Vagina (tissue), 2 donors: ENCODE results near the gene DOCK2.

Source experiments
- POLR2A ChIP-seq, 2 donors: fragments of 450-650 bp; IDR thresholded peaks; one replicate each; pipeline ENCODE4 v1.6.1; 2017; ENCODE audit warnings: antibody characterized with exemption in 2 of 2, mild to moderate bottlenecking in 2 of 2, moderate library complexity in 2 of 2
- POLR2AphosphoS5 ChIP-seq, 2 donors: sonication (generic); formaldehyde crosslinking; IDR thresholded peaks; one replicate each; pipeline ENCODE4 v1.9.0; 2017; ENCODE audit warnings: antibody characterized with exemption in 2 of 2, mild to moderate bottlenecking in 2 of 2, low read depth in 1 of 2; ENCODE audit not compliant: insufficient read depth in 1 of 2
- TF ChIP-seq, protein P1 (sequence below), 3 experiments: fragments of 450-650 bp in 2 of 3; fragments of 200-600 bp in 1 of 3; sonication (generic) in 1 of 3; IDR thresholded peaks; one replicate each; pipeline ENCODE4 v1.5.1; 2017 to 2019; ENCODE audit warnings: antibody characterized with exemption in 3 of 3, mild to moderate bottlenecking in 2 of 3, moderate library complexity in 2 of 3

DNA sequence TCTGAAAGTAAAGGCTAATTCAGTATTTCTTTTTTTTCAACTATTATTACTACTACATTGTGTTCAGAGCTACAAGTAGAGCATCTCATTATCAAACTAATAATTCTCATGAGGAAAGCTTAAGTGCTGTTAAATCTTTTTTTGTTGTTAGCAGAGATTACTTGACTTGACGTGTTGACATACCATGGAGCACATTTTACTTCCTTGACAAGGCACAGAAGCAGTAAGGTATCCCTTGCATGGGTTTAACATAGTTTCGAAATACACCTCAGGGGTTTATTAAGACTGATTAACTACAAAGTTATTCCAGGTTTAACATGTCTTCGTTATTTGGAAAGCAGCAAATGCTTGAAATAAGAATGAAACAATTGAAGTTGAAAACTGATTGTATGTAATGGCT lies 46.5 kb upstream of the DOCK2 start:
- TF ChIP-seq, protein P1, sequence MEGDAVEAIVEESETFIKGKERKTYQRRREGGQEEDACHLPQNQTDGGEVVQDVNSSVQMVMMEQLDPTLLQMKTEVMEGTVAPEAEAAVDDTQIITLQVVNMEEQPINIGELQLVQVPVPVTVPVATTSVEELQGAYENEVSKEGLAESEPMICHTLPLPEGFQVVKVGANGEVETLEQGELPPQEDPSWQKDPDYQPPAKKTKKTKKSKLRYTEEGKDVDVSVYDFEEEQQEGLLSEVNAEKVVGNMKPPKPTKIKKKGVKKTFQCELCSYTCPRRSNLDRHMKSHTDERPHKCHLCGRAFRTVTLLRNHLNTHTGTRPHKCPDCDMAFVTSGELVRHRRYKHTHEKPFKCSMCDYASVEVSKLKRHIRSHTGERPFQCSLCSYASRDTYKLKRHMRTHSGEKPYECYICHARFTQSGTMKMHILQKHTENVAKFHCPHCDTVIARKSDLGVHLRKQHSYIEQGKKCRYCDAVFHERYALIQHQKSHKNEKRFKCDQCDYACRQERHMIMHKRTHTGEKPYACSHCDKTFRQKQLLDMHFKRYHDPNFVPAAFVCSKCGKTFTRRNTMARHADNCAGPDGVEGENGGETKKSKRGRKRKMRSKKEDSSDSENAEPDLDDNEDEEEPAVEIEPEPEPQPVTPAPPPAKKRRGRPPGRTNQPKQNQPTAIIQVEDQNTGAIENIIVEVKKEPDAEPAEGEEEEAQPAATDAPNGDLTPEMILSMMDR (IDR thresholded peaks at IDR 0.05): no peak
- TF ChIP-seq POLR2AphosphoS5 (IDR thresholded peaks at IDR 0.05; ENCODE audit: insufficient read depth in 1 of 2, low read depth in 1 of 2): no peak
- TF ChIP-seq POLR2A (IDR thresholded peaks at IDR 0.05): no peak
